HL-60 (cell line): ENCODE measurements around the gene GAGE10.

Source experiments
- SPI1 ChIP-seq: IDR thresholded peaks from 2 replicates; pipeline ENCODE4 v1.6.1; 2012; ENCODE audit warnings: low read depth, mild to moderate bottlenecking, borderline replicate concordance
- TF ChIP-seq, protein P1 (sequence below): IDR thresholded peaks from one replicate; pipeline ENCODE4 v1.5.1; 2011; ENCODE audit warnings: low read length, control low read depth, inconsistent platforms; ENCODE audit not compliant: insufficient read depth

DNA sequence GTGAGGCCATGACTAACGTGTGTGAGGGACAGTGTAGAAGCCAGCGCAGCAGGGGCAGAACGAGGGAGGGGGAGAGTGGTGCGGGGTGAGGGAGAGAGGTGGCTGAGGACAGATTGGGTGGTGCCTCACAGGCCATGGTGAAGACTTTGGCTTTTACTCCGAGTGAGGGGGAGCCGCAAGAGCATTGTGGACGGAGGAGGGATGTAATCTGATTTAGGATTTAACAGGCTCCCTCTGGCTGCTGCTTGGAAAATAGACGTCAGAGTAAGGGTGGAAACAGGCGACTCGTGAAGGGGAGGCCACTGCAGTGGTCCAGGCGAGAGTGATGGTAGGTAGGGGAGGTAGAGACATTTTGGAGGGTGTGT, 20.8 kb upstream of the GAGE10 start:
- TF ChIP-seq, protein P1, sequence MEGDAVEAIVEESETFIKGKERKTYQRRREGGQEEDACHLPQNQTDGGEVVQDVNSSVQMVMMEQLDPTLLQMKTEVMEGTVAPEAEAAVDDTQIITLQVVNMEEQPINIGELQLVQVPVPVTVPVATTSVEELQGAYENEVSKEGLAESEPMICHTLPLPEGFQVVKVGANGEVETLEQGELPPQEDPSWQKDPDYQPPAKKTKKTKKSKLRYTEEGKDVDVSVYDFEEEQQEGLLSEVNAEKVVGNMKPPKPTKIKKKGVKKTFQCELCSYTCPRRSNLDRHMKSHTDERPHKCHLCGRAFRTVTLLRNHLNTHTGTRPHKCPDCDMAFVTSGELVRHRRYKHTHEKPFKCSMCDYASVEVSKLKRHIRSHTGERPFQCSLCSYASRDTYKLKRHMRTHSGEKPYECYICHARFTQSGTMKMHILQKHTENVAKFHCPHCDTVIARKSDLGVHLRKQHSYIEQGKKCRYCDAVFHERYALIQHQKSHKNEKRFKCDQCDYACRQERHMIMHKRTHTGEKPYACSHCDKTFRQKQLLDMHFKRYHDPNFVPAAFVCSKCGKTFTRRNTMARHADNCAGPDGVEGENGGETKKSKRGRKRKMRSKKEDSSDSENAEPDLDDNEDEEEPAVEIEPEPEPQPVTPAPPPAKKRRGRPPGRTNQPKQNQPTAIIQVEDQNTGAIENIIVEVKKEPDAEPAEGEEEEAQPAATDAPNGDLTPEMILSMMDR = no peak
- TF ChIP-seq SPI1 = no peak
